Measurements from ENCODE around the gene ZNF74. TPM values are rescaled to one million over a fixed set of nuclear protein-coding genes. Genes with fewer than 3 reads are reported as not detected.

The ZNF74 gene
- polyA plus RNA-seq, 1 donor from 2014 or later, result 75.6 TPM

DNA sequence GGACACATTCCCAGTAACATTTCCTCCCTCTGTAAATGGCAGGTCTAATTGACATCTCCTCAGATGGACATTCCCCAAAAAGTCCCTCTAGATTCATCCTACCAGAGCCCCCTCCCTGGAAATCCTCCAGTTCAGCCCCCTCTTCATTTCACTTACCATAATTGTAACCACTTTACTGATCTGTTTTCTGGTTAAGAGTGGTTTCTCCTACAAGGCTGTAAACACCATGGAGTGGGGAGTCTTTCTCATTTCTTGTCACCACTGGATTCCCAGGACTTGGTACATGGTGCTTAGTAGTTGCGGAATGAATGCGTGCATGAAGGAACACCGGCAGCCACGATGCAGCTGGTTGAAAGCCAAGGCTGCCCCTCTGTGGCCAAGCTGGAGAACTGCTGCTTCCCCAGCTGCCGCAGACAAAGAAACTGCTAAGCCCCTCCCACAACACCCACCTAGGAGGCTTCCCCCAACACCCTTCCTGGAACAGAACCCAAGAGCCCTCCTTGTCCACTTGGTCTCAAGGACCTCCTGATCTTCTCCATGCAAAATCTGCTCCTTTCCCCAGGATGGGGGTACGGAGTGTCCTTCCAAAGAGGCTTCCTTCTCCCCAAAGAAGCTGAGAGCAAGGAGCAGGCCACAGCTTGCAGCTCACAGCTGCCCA is 62.2 kb downstream of the ZNF74 start:
- Histone ChIP-seq H2AFZ (ENCODE audit: low read depth, low read length) (peak overlapping the region; percentile 59), H3K79me2 (replicated peaks; ENCODE audit: insufficient read depth, low read length) (no peaks in the 10 kb centered on the region), H3K36me3 (ENCODE audit: insufficient read depth, low read length) (peaks cover 8% of the 10 kb centered on the region), H3K27ac (ENCODE audit: low read length) (peak overlapping the region; percentile 45), H3K9me2 (ENCODE audit: insufficient read depth, low read length) (no peaks in the 10 kb centered on the region), H3F3A (ENCODE audit: insufficient read depth, low read length, poor library complexity, severe bottlenecking) (no peaks in the 10 kb centered on the region), H3K9me3 (ENCODE audit: low read length) (no peaks in the 10 kb centered on the region), H3K4me3 (ENCODE audit: low read length) (no peak overlapping the region), H3K27me3 (ENCODE audit: insufficient read depth, low read depth, low read length) (no peaks in the 10 kb centered on the region), H4K20me1 (ENCODE audit: insufficient read depth) (no peaks in the 10 kb centered on the region), H3K9ac (ENCODE audit: low read length) (peak overlapping the region; percentile 53), H3K4me2 (ENCODE audit: low read length) (no peak overlapping the region)
- TF ChIP-seq SMC3 (conservative IDR thresholded peaks at IDR 0.05; ENCODE audit: poor library complexity) (peak; percentile 90), POLR2AphosphoS5 (IDR thresholded peaks at IDR 0.05) (no peak), EP300 (conservative IDR thresholded peaks at IDR 0.05; ENCODE audit: poor library complexity, severe bottlenecking) (no peak), EZH2 (IDR thresholded peaks at IDR 0.05; ENCODE audit: borderline replicate concordance, insufficient read depth, low read length, poor library complexity, severe bottlenecking) (no peak), MXI1 (conservative IDR thresholded peaks at IDR 0.05; ENCODE audit: poor library complexity, severe bottlenecking) (peak; percentile 38), TAF1 (IDR thresholded peaks at IDR 0.05; ENCODE audit: low read depth) (no peak), RAD21 (conservative IDR thresholded peaks at IDR 0.05) (peak; percentile 94)
- TF ChIP-seq, protein P1, sequence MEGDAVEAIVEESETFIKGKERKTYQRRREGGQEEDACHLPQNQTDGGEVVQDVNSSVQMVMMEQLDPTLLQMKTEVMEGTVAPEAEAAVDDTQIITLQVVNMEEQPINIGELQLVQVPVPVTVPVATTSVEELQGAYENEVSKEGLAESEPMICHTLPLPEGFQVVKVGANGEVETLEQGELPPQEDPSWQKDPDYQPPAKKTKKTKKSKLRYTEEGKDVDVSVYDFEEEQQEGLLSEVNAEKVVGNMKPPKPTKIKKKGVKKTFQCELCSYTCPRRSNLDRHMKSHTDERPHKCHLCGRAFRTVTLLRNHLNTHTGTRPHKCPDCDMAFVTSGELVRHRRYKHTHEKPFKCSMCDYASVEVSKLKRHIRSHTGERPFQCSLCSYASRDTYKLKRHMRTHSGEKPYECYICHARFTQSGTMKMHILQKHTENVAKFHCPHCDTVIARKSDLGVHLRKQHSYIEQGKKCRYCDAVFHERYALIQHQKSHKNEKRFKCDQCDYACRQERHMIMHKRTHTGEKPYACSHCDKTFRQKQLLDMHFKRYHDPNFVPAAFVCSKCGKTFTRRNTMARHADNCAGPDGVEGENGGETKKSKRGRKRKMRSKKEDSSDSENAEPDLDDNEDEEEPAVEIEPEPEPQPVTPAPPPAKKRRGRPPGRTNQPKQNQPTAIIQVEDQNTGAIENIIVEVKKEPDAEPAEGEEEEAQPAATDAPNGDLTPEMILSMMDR (IDR thresholded peaks at IDR 0.05; ENCODE audit: poor library complexity, severe bottlenecking), result peak; percentile 96
- TF ChIP-seq, protein P2, sequence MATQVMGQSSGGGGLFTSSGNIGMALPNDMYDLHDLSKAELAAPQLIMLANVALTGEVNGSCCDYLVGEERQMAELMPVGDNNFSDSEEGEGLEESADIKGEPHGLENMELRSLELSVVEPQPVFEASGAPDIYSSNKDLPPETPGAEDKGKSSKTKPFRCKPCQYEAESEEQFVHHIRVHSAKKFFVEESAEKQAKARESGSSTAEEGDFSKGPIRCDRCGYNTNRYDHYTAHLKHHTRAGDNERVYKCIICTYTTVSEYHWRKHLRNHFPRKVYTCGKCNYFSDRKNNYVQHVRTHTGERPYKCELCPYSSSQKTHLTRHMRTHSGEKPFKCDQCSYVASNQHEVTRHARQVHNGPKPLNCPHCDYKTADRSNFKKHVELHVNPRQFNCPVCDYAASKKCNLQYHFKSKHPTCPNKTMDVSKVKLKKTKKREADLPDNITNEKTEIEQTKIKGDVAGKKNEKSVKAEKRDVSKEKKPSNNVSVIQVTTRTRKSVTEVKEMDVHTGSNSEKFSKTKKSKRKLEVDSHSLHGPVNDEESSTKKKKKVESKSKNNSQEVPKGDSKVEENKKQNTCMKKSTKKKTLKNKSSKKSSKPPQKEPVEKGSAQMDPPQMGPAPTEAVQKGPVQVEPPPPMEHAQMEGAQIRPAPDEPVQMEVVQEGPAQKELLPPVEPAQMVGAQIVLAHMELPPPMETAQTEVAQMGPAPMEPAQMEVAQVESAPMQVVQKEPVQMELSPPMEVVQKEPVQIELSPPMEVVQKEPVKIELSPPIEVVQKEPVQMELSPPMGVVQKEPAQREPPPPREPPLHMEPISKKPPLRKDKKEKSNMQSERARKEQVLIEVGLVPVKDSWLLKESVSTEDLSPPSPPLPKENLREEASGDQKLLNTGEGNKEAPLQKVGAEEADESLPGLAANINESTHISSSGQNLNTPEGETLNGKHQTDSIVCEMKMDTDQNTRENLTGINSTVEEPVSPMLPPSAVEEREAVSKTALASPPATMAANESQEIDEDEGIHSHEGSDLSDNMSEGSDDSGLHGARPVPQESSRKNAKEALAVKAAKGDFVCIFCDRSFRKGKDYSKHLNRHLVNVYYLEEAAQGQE (IDR thresholded peaks at IDR 0.05; ENCODE audit: borderline replicate concordance), result peak; percentile 30

DNA sequence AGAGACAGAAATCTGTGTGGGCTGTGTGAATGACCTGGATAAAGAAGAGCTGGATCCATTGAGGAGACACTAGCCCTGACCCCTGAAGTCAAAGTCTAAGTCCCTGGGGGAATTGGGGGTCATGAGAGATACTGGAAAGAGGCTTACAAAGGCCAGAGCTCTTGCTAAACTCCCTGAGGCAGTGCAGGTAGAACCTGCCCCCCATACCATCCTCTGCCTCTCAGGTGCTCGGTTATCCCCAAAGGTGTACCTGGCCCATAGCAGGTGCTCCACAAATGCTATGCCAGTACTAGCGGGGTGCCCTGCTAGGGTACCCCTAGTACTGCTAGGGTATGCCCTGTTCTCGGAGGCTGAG is 62.7 kb downstream of the ZNF74 start:
- Histone ChIP-seq H3K9me2 (ENCODE audit: insufficient read depth, low read length) (no peaks in the 10 kb centered on the region), H4K20me1 (ENCODE audit: insufficient read depth) (no peaks in the 10 kb centered on the region), H3K4me3 (ENCODE audit: low read length) (no peak overlapping the region), H2AFZ (ENCODE audit: low read depth, low read length) (peak overlapping the region; percentile 59), H3K9ac (ENCODE audit: low read length) (peak overlapping the region; percentile 53), H3K27ac (ENCODE audit: low read length) (peak overlapping the region; percentile 45), H3K36me3 (ENCODE audit: insufficient read depth, low read length) (peaks cover 8% of the 10 kb centered on the region), H3K9me3 (ENCODE audit: low read length) (no peaks in the 10 kb centered on the region), H3K27me3 (ENCODE audit: insufficient read depth, low read depth, low read length) (no peaks in the 10 kb centered on the region), H3F3A (ENCODE audit: insufficient read depth, low read length, poor library complexity, severe bottlenecking) (no peaks in the 10 kb centered on the region), H3K79me2 (replicated peaks; ENCODE audit: insufficient read depth, low read length) (no peaks in the 10 kb centered on the region), H3K4me2 (ENCODE audit: low read length) (no peak overlapping the region)
- TF ChIP-seq EZH2 (IDR thresholded peaks at IDR 0.05; ENCODE audit: borderline replicate concordance, insufficient read depth, low read length, poor library complexity, severe bottlenecking), result no peak
- TF ChIP-seq TAF1 (IDR thresholded peaks at IDR 0.05; ENCODE audit: low read depth), result no peak
- TF ChIP-seq MXI1 (conservative IDR thresholded peaks at IDR 0.05; ENCODE audit: poor library complexity, severe bottlenecking), result no peak
- TF ChIP-seq, protein P2 (IDR thresholded peaks at IDR 0.05; ENCODE audit: borderline replicate concordance), result no peak
- TF ChIP-seq SMC3 (conservative IDR thresholded peaks at IDR 0.05; ENCODE audit: poor library complexity), result no peak
- TF ChIP-seq POLR2AphosphoS5 (IDR thresholded peaks at IDR 0.05), result no peak
- TF ChIP-seq RAD21 (conservative IDR thresholded peaks at IDR 0.05), result no peak
- TF ChIP-seq, protein P1 (IDR thresholded peaks at IDR 0.05; ENCODE audit: poor library complexity, severe bottlenecking), result no peak

Measured in neural cell (in vitro differentiated cells).